GM18507 (cell line): ENCODE measurements around the gene TMEM238.
A peak's percentile ranks its signal among the peaks of the same experiment; 100 is the strongest.
"Not testable (repeated sequence)": the region's sequence is repeated elsewhere in the genome, so short reads cannot be mapped to it uniquely, and the experiment has no call there.

Experiments used
- DNase-seq: peaks from one replicate; pipeline ENCODE4 v3.0.0; 2011; ENCODE audit warnings: low read depth; ENCODE audit not compliant: insufficient read length; ENCODE audit errors: extremely low spot score
- FAIRE-seq: peaks from 2 replicates; lab custom pipeline; 2011; peaks lifted over from hg19 to GRCh38; lab: Jason Lieb, UNC

The TMEM238 gene

DNA sequence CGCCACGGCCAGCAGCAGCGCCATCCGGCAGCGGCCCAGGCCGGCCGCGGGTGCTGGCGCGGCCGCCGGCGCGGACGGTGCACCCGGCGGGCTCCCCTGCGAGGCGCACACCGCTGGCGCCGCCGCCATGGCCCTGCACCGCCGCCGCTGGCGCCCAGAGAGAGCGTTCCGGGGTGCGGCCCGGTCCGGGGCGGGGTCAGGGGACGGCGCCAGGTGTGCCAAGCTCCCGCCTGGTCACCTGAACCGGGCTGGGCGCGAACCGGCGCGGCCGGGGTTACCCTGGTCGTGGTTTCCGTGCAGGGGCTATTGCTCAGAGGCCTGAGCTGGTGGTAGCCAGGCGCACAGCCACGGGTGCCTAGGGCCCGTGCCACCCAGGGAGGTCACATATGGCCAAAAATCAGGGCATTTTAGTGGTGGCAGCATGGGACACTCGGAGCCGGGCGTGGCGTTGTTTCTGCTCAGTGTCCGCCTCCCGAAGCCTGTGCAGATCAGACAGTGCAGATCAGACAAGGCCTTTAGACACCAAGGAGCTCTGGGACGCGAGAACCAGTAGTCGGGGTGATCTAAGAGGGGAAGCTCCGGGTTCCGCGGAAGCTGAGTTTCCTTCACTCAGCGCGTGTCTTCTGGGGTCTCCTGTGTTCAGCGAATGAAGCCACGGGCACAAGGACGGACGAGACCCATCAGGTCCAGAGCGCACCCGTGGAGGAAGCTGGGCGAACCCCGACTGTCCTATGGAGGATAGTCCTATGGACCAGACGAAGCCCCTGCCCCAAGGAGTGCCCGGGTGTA lies at the start of gene TMEM238:
Gene TMEM238, minus strand, starts transcription at position 162 of the 789 bp plus-strand sequence. Its CDS starts 33 bp downstream, at position 129.
- DNase-seq = no peak
- FAIRE-seq = no peak

DNA sequence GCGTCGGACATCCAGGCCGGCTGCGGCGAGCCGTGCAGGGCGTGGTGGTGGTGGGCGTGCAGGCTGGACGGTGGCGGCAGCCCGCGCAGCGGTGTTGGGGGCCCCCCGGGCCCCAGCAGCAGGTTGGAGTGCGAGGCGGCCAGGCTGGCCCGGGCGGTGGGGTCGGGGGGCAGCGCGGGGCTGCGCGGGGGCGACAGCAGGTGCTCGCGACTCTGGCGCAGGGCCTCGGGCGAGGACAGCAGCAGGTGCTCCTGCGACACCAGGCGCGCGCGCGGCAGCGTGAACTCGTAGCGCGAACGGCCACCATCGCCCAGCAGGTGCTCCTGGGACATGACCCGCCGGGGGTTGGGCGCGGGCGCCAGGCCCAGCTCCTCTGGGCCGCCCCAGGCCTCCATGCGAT lies 49.2 kb upstream of the TMEM238 start:
- DNase-seq (no peak), FAIRE-seq (no peak)

DNA sequence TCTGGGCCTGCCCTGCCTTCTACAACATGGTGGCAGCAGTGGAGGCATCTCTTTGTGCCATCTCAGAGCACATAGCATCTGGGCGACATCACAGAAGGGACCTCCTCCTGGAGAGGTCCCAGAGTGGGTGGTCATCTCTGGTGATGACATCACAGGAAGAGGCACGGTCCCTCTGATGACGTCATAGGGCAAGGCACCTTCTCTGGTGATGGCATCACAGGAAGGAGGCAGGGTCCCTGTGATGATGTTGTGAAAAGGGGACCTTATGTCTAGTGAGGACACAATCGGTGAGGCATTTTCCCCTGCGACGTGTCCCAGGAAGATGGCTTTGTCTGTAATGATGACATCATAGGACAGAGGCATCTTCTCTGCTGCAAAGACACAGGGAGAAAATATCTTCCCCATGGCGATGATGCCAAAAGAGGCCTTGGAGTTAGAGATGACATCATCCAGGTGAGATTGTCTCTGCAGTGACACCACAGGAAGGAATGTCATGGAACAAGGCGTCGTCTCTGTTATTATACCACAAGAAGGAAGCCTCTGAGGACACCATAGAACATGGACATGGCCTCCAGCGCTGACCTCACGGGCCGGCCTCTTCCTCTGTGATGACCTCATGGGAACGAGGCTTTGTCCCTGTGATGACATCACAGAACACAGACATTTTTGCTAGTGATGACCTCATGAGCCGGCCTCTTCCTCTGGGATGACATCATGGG lies 48.3 kb upstream of the TMEM238 start:
- DNase-seq (no peak), FAIRE-seq (no peak)

DNA sequence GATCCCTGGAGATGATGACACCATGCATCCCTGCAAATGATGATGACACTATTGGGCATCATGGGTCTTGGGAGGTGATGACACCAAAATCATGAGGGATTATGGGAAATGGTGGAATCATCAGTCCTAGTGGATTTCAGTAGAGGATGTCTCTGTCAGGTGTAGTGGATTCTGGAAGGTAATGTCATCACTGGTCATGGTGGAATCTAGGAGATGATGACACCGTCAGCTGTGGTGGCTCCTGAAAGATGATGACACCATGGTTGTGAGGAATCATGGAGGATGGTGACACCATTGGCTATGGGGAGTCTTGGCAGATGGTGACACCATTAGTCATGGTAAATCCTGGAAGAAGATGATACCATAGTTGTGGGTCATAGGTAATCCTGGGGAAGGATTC lies 47.1 kb upstream of the TMEM238 start:
- no peak for DNase-seq
- no peak for FAIRE-seq

GRCh38 chr19:55426042-55426441 lies 42.0 kb upstream of the TMEM238 start:
- FAIRE-seq = no peak
- no peak for DNase-seq

GRCh38 chr19:55424518-55424917 lies 40.4 kb upstream of the TMEM238 start:
- DNase-seq (no peak), FAIRE-seq (no peak)

- DNase-seq (no peak), FAIRE-seq (no peak)
Measured at GRCh38 chr19:55423225-55424005, 39.3 kb upstream of the TMEM238 start.

DNA sequence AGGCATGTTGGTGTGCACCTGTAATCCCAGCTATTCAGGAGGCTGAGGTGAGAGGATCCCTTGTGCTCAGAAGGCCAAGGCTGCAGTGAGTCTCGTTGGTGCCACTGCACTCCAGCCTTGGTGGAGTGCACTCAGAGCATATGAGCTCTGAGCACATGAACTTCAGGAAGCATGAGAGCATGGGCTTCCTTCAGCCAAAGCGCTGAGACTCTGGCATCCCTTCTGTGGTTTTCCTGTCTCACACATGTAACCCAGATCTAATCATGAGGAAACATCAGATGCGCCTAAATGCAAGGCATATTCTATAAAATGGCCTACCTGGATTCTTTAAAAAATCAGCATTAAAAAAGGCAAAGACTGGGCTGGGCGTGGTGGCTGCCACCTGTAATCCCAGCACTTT lies 37.2 kb upstream of the TMEM238 start:
- not testable (repeated sequence) for FAIRE-seq, DNase-seq

DNA sequence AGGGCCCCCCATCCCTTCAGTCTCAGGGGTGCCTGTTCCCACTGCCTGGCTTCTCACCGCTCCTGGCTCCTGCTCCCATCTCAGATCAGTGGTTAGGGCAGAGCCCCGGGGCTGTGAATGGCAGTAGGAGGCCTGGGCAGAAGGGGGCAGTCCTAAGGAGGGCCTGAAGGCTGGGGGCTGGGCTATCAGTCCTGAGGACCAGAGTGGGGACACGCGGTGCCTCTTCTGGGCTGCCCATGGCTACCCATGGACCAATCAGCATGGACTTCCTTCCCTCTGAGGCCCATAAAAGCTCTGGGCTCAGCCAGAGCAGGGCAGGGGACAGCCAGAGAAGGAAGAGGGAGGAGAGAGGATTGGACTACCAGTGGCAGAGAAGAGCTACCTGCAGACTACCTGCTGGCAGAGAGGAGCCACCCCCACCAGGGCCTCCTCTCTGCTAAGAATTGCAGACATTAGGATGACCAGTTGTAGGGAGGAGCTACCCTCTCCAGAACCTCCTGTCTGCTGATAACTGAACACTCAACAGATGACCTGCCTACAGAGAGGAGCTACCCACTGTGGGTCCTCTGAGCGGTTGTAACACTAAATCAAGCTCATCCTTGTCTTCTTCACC lies 35.6 kb upstream of the TMEM238 start:
- no peak for FAIRE-seq

GRCh38 chr19:55419103-55419502 lies 35.0 kb upstream of the TMEM238 start:
- FAIRE-seq (no peak), DNase-seq (no peak)

More for the DNA sequence above, 35.6 kb upstream of the TMEM238 start:
- no peak for DNase-seq

GRCh38 chr19:55418185-55418584 lies 34.1 kb upstream of the TMEM238 start:
- FAIRE-seq (peak; percentile 67), DNase-seq (no peak)

- DNase-seq (no peak), FAIRE-seq (no peak)
Measured at GRCh38 chr19:55410168-55410567, 26.1 kb upstream of the TMEM238 start.

DNA sequence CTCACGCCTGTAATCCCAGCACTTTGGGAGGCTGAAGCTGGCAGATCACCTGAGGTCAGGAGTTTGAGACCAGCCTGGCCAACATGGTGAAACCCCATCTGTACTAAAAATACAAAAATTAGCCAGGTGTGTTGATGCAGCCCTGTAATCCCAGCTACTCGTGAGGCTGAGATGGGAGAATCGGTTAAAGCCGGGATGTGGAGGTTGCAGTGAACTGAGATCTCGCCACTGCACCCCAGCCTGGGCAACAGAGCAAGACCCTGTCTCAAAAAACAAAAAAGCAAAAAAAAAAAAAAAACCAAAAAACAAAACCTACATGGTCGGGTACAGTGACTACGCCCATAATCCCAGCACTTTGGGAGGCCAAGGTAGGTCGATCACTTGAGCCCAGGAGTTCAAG lies 25.1 kb upstream of the TMEM238 start:
- FAIRE-seq, DNase-seq: not testable (repeated sequence)

- DNase-seq (no peak), FAIRE-seq (no peak)
Measured at GRCh38 chr19:55408533-55408872, 24.4 kb upstream of the TMEM238 start.

- FAIRE-seq (peak; percentile 97), DNase-seq (peak; percentile 96)
Measured at GRCh38 chr19:55407800-55408532, 23.9 kb upstream of the TMEM238 start.

DNA sequence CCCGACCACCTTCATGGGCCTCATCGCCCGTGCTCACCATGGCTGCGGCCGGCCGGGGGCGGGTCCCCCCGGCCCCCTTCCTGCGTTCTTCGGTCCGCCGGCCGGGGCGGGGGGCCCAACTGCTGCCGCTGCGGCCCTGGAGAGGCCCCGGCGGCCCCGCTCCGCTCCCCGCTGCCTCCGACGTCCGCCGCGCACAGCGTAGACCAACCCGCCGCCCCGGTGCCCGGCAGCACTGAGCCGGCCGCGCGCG lies 23.4 kb upstream of the TMEM238 start, which contains the start of gene UBE2S:
Gene UBE2S, minus strand, starts transcription at position 239 of the 250 bp plus-strand sequence. Its CDS starts 199 bp downstream, at position 40.
- not testable (repeated sequence) for DNase-seq, FAIRE-seq

DNA sequence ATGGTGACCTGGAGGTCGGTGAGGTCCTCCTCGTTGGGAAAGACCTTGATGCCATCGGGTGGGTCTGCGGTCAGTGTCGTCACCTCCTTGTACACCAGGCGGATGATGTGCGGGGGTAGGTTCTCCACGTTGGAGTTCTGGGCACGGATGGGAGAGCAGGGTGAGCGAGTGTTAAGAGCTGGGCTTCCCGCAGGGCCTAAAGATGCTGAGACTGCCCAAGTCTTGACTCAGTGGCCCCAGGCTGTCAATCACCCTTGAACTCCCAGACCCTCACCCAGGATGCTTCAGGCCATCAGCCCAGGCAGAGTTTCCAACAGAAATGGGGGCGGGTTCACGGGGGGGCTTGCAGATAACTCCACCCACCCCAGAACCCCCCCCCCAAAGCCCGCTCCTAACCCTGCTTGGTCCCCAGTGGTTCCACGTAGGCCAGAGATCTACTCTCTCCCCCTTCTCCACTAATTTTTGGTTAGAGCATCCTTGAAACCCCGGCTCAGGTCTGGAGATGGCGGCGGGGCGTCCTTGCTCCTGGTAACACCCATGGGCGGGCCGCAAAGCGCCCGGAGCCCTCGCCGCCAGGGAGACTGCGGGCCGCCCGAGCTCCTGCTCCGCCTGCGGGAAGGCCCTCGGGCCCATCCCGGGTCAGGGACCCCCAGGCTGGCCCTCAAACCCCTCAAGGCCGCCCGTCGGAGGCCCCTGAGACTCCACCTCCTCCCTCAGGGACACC lies 22.9 kb upstream of the TMEM238 start:
- FAIRE-seq (no peak), DNase-seq (no peak)

GRCh38 chr19:55406091-55406825 lies 22.2 kb upstream of the TMEM238 start:
- FAIRE-seq (no peak), DNase-seq (no peak)
